Gastroesophageal sphincter (tissue), 4 donors: ENCODE data around the gene ACVR1B. TPM values are rescaled to one million over a fixed set of nuclear protein-coding genes. Genes with fewer than 3 reads are reported as not detected.
A peak's percentile ranks its signal among the peaks of the same experiment; 100 is the strongest.

Source experiments
- ATAC-seq: fragments of 150-250 bp; one replicate; pipeline ENCODE4 v1.9.1; 2016; ENCODE audit warnings: mild to moderate bottlenecking, moderate library complexity
- H3K27ac ChIP-seq, 4 donors: fragments of 200-600 bp; sonication (generic) in 3 of 4; 1 replicate in 3 of 4; 2 replicates in 1 of 4; pipeline ENCODE4 v1.5.1; 2016 to 2019
- H3K27me3 ChIP-seq: fragments of 200-600 bp; sonication (generic); one replicate; pipeline ENCODE4 v1.5.1; 2019
- H3K36me3 ChIP-seq, 2 donors: fragments of 200-600 bp; sonication (generic); one replicate each; pipeline ENCODE4 v1.5.1; 2019; ENCODE audit warnings: control low read depth in 1 of 2
- H3K4me1 ChIP-seq, 3 donors: fragments of 200-600 bp; sonication (generic); 1 replicate in 2 of 3; 2 replicates in 1 of 3; pipeline ENCODE4 v1.5.1; 2016 to 2019; ENCODE audit warnings: control low read depth in 2 of 3
- H3K4me3 ChIP-seq, 2 donors: fragments of 200-600 bp; sonication (generic); one replicate each; pipeline ENCODE4 v1.5.1; 2019; ENCODE audit warnings: mild to moderate bottlenecking in 1 of 2, moderate library complexity in 1 of 2
- H3K9me3 ChIP-seq, 3 donors: fragments of 200-600 bp; sonication (generic); one replicate each; pipeline ENCODE4 v1.5.1; 2017 to 2019; ENCODE audit warnings: control low read depth in 2 of 3
- EP300 ChIP-seq: sonication (generic); formaldehyde crosslinking; IDR thresholded peaks from one replicate; pipeline ENCODE4 v1.6.1; 2017; ENCODE audit warnings: antibody characterized with exemption, mild to moderate bottlenecking
- POLR2A ChIP-seq, 2 donors: fragments of 450-650 bp; IDR thresholded peaks; one replicate each; pipeline ENCODE4 v1.6.1; 2017; ENCODE audit warnings: antibody characterized with exemption in 2 of 2, mild to moderate bottlenecking in 2 of 2, moderate library complexity in 1 of 2
- POLR2AphosphoS5 ChIP-seq: sonication (generic); formaldehyde crosslinking; IDR thresholded peaks from one replicate; pipeline ENCODE4 v1.6.1; 2017; ENCODE audit warnings: antibody characterized with exemption
- WGBS, 2 donors: methylation state at CpG; one replicate each; pipeline ENCODE4 v1.1.5; 2018; ENCODE audit warnings: low coverage in 1 of 2; 5-methylcytosine and 5-hydroxymethylcytosine counted together
- total RNA-seq, 4 donors: library from RNA; depleted of rRNA; stranded (reverse); fragments of >200 nt; gene quantifications; one replicate each; pipeline ENCODE4 v1.1.0, GENCODE V29; 2016
- TF ChIP-seq, protein P1 (sequence below), 4 experiments: fragments of 200-600 bp in 2 of 4; fragments of 450-650 bp in 2 of 4; sonication (generic) in 1 of 4; IDR thresholded peaks; one replicate each; pipeline ENCODE4 v1.5.1; 2017 to 2019; ENCODE audit warnings: antibody characterized with exemption in 4 of 4, mild to moderate bottlenecking in 2 of 4, moderate library complexity in 2 of 4

The ACVR1B gene
- total RNA-seq, 4 donors from 2014 or later = 6.5 to 17.9 (median 10.5) TPM

DNA sequence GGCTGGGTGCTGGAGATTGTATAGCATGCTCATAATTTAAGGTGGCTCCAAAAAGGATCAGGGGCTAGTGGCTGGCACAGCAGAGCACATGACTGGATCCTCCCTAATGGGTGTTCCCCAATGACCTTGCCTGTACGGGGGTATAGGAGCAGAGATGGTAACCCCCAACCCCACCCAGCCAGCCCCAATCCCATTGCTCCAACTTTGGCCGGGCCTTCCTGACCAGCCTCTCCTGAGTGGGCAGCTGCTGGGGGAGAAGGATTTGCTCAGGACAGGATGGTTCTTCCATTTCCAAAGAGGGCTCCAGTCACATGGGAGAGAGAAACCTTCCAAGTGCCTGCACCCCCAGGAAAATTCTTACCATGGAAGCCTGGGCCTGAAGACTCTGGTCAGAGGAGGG lies 84.4 kb downstream of the ACVR1B start:
- WGBS, 2 donors = no CpG with 5 or more reads among the region's 2 CpGs
- no peak for ATAC-seq
- Histone ChIP-seq H3K36me3 (no peaks in the 10 kb centered on the region), H3K27me3 (no peaks in the 10 kb centered on the region), H3K9me3 (no peaks in the 10 kb centered on the region), H3K27ac (peak overlapping the region; percentile 54 to 98 (median 94)), H3K4me3 (no peak overlapping the region), H3K4me1 (peaks cover 0 to 70% (median 34%) of the 10 kb centered on the region in 3 donors)
- no peak for TF ChIP-seq POLR2AphosphoS5

DNA sequence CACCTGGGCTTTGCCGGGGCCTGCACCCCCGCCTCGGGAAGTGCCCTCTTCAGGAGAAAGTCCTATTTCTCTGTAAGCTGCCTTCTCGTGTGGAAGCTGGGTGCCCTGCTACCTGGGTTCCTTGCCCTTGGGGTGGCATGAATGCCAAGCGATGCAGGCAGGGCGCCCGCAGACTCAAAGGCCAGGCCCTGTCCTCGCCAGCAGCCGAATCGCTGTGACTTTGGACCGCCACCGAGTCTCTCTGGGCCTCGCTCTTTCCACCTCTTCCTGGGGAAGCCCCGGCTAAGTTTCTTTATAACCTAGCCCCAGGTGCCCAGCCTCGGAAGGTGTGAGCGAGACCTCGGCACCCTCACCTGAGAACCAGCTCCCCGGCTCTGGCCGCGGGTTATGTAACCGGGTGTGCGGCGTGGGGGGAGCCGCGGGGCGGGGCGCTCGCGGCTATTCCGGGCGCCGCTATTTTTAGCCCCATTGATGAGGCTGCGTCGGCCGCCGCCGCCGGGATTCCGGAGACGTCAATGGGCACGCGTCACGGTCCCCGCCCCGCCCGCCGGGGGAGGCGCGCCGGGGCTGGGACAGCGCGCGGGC lies 85.2 kb downstream of the ACVR1B start:
- Histone ChIP-seq H3K4me1 (peaks cover 0 to 75% (median 34%) of the 10 kb centered on the region in 3 donors), H3K36me3 (no peaks in the 10 kb centered on the region), H3K4me3 (peak overlapping the region in 1 of 2 donors; percentile 81), H3K9me3 (no peaks in the 10 kb centered on the region), H3K27me3 (no peaks in the 10 kb centered on the region), H3K27ac (peak overlapping the region; percentile 54 to 98 (median 94))
- 20 to 32% methylated on average over 9 to 12 of the region's 53 CpGs for WGBS, 2 donors
- peak; percentile 64 for ATAC-seq
- TF ChIP-seq, protein P1, sequence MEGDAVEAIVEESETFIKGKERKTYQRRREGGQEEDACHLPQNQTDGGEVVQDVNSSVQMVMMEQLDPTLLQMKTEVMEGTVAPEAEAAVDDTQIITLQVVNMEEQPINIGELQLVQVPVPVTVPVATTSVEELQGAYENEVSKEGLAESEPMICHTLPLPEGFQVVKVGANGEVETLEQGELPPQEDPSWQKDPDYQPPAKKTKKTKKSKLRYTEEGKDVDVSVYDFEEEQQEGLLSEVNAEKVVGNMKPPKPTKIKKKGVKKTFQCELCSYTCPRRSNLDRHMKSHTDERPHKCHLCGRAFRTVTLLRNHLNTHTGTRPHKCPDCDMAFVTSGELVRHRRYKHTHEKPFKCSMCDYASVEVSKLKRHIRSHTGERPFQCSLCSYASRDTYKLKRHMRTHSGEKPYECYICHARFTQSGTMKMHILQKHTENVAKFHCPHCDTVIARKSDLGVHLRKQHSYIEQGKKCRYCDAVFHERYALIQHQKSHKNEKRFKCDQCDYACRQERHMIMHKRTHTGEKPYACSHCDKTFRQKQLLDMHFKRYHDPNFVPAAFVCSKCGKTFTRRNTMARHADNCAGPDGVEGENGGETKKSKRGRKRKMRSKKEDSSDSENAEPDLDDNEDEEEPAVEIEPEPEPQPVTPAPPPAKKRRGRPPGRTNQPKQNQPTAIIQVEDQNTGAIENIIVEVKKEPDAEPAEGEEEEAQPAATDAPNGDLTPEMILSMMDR (IDR thresholded peaks at IDR 0.05) = no peak
- TF ChIP-seq EP300 (peak; percentile 99), POLR2A (IDR thresholded peaks at IDR 0.05) (peak; percentile 19 to 46), POLR2AphosphoS5 (peak; percentile 84)

DNA sequence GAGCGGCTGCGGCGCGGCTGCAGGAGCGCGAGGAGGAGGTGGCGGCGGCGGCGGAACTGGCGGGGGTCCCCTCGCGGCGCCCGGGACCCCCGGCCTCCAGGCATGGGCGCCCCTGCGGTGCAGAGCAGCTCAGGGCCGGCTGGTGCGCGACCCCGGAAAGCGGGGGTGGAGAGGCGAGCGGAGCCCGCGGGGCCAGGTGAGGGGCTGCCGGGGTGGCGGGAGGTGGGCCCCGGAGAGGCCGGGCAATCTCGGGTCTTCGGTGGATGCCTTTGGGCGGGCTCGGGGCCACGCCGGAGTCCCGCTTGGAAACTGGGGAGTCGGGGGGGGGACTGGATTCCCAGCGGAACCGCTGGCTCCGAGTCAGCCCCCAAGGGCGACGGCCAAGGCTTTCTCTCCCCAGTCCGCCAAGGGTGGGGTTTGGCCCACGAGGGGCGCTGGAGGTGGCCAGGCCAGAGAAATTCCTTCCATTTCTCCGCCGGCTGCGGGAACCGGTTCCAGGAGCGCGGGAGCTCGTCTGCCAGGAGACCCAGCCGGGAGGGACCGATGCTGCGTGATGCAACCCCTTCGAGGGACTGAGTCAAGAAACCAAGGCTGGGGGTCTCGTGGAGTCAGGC lies 85.9 kb downstream of the ACVR1B start:
- H3K9me3 ChIP-seq = no peaks in the 10 kb centered on the region
- WGBS, 2 donors = 0% methylated on average over 12 of the region's 59 CpGs; no CpG with 5 or more reads in 1 of the 2 donors
- peak overlapping the region; percentile 91 to 98 (median 95) for H3K27ac ChIP-seq
- H3K4me1 ChIP-seq = peaks cover 0 to 75% (median 28%) of the 10 kb centered on the region in 3 donors
- H3K27me3 ChIP-seq = no peaks in the 10 kb centered on the region
- H3K36me3 ChIP-seq = no peaks in the 10 kb centered on the region
- TF ChIP-seq EP300 = no peak
- peak in 1 of 2 donors; percentile 23 for TF ChIP-seq POLR2A (IDR thresholded peaks at IDR 0.05)
- TF ChIP-seq, protein P1 (IDR thresholded peaks at IDR 0.05) = no peak
- peak; percentile 52 for TF ChIP-seq POLR2AphosphoS5
- ATAC-seq = peak; percentile 34
- peak overlapping the region; percentile 60 to 81 for H3K4me3 ChIP-seq

DNA sequence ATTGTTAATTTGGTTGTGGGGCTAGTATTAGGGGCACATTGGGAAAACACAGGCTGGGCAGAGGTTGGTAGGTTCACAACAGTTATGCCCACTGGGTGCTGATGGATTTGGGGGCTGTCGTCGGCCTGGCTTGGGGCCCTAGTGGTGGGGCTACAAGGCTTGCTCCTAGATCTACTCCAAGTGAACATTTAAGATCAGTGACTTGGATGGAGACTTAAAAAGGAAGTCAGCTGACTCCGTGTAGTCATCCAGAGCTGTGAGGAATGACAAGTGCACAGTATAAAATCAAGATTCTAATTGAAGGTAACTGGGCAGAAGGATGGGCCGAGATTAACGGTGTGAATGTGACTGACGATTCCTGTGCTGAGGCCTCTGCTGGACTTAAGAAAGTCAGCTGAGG lies 86.9 kb downstream of the ACVR1B start:
- H3K27me3 ChIP-seq = no peaks in the 10 kb centered on the region
- ATAC-seq = no peak
- H3K4me3 ChIP-seq = peak overlapping the region in 1 of 2 donors; percentile 81
- H3K27ac ChIP-seq = peak overlapping the region; percentile 91 to 98 (median 95)
- 29 to 60% methylated on average over 1 to 3 of the region's 6 CpGs for WGBS, 2 donors
- H3K4me1 ChIP-seq = peaks cover 0 to 78% (median 28%) of the 10 kb centered on the region in 3 donors
- no peaks in the 10 kb centered on the region for H3K36me3 ChIP-seq
- H3K9me3 ChIP-seq = no peaks in the 10 kb centered on the region
- no peak for TF ChIP-seq POLR2A (IDR thresholded peaks at IDR 0.05)
- TF ChIP-seq, protein P1 (IDR thresholded peaks at IDR 0.05) = no peak
- TF ChIP-seq POLR2AphosphoS5 = no peak
- TF ChIP-seq EP300 = no peak

DNA sequence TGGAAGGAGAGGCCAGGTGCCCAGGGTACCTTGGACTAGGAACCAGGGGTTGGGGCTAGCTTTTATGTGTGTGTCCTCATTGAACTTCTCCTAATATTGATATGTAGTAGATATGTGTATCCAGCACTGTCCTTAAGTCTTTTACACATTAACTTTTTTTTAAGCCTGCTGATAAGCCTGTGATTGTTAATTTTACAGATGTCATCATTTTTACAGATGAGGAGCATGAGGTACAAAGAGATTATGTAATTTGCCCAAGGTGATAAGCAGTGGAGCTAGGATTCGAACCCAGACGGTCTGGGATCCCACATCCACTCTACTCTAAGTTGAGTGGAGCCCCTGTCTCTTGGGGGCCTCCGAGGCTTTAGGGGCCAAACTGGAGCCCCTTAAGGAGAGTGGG lies 89.5 kb downstream of the ACVR1B start:
- Histone ChIP-seq H3K4me3 (no peak overlapping the region), H3K27ac (peak overlapping the region in 3 of 4 donors; percentile 92 to 98 (median 98)), H3K4me1 (peaks cover 5 to 85% (median 46%) of the 10 kb centered on the region in 3 donors), H3K9me3 (no peaks in the 10 kb centered on the region), H3K36me3 (no peaks in the 10 kb centered on the region), H3K27me3 (no peaks in the 10 kb centered on the region)
- 70 to 80% methylated on average over 1 to 3 of the region's 3 CpGs for WGBS, 2 donors
- no peak for TF ChIP-seq POLR2AphosphoS5
- no peak for TF ChIP-seq POLR2A (IDR thresholded peaks at IDR 0.05)
- TF ChIP-seq, protein P1 (IDR thresholded peaks at IDR 0.05) = no peak
- no peak for TF ChIP-seq EP300
- no peak for ATAC-seq
